GM23338 (cell line): ENCODE measurements around the gene C14orf93. TPM values are rescaled to one million over a fixed set of nuclear protein-coding genes. Genes with fewer than 3 reads are reported as not detected.

Experiments used
- ATAC-seq: fragments of 200-7000 bp; cut with Tn5 transposase; 3 replicates; pipeline ENCODE4 v1.9.1; 2020
- DNase-seq: peaks from one replicate; pipeline ENCODE4 v3.0.0-alpha.2; 2015; ENCODE audit warnings: low spot score
- H2AFZ ChIP-seq: fragments of 200-600 bp; sonication (generic); 2 replicates; pipeline ENCODE4 v1.8.0; 2016; ENCODE audit warnings: antibody characterized with exemption, mild to moderate bottlenecking, moderate library complexity
- H3F3A ChIP-seq: fragments of 200-600 bp; sonication (generic); replicated peaks from 2 replicates; pipeline ENCODE4 v1.8.0; 2017; ENCODE audit warnings: antibody characterized with exemption, mixed run types, low read depth
- H3K27ac ChIP-seq: fragments of 200-600 bp; sonication (generic); 2 replicates; pipeline ENCODE4 v1.6.1; 2016; ENCODE audit warnings: low read depth
- H3K27me3 ChIP-seq: fragments of 200-600 bp; sonication (generic); 2 replicates; pipeline ENCODE4 v1.8.0; 2016; ENCODE audit warnings: mild to moderate bottlenecking, mixed run types, moderate library complexity; ENCODE audit not compliant: insufficient read depth
- H3K36me3 ChIP-seq: fragments of 200-600 bp; sonication (generic); 2 replicates; pipeline ENCODE4 v1.8.0; 2016; ENCODE audit warnings: mild to moderate bottlenecking; ENCODE audit not compliant: insufficient read depth
- H3K4me1 ChIP-seq: fragments of 200-600 bp; sonication (generic); 2 replicates; pipeline ENCODE4 v1.8.0; 2016; ENCODE audit warnings: mild to moderate bottlenecking, moderate library complexity; ENCODE audit not compliant: insufficient read depth
- H3K4me2 ChIP-seq: fragments of 200-600 bp; sonication (generic); 2 replicates; pipeline ENCODE4 v1.7.1; 2017; ENCODE audit warnings: mixed run types
- H3K4me3 ChIP-seq: fragments of 200-600 bp; sonication (generic); 2 replicates; pipeline ENCODE4 v1.6.1; 2016; ENCODE audit warnings: mixed run types
- H3K79me2 ChIP-seq: fragments of 200-600 bp; sonication (generic); replicated peaks from 2 replicates; pipeline ENCODE4 v1.8.0; 2017; ENCODE audit warnings: mild to moderate bottlenecking; ENCODE audit not compliant: insufficient read depth
- H3K9me2 ChIP-seq: fragments of 200-600 bp; sonication (generic); 2 replicates; pipeline ENCODE4 v1.8.0; 2017; ENCODE audit not compliant: insufficient read depth
- H4K20me1 ChIP-seq: fragments of 200-600 bp; sonication (generic); replicated peaks from 2 replicates; pipeline ENCODE4 v1.8.0; 2017; ENCODE audit warnings: mild to moderate bottlenecking; ENCODE audit not compliant: insufficient read depth
- H3K27ac Mint-ChIP-seq: 2 replicates; pipeline ENCODE4 v1.8.0; 2020; ENCODE audit warnings: inconsistent platforms, mild to moderate bottlenecking, moderate library complexity, mixed read lengths
- H3K27me3 Mint-ChIP-seq: 3 replicates; pipeline ENCODE4 v1.8.0; 2022; ENCODE audit warnings: low read depth, mild to moderate bottlenecking, moderate library complexity, mixed read lengths, inconsistent platforms; ENCODE audit not compliant: insufficient read depth, poor library complexity
- H3K36me3 Mint-ChIP-seq: 3 replicates; pipeline ENCODE4 v1.8.0; 2021; ENCODE audit warnings: low read depth, mild to moderate bottlenecking, inconsistent platforms, moderate library complexity, mixed read lengths
- H3K4me1 Mint-ChIP-seq: 3 replicates; pipeline ENCODE4 v1.8.0; 2020; ENCODE audit warnings: mild to moderate bottlenecking, inconsistent platforms, mixed read lengths
- H3K4me3 Mint-ChIP-seq: 3 replicates; pipeline ENCODE4 v1.8.0; 2021; ENCODE audit warnings: moderate library complexity, mild to moderate bottlenecking, inconsistent platforms, mixed read lengths
- H3K9me3 Mint-ChIP-seq: 3 replicates; pipeline ENCODE4 v1.8.0; 2020; ENCODE audit warnings: moderate library complexity, mild to moderate bottlenecking, inconsistent platforms, mixed read lengths
- CREB1 ChIP-seq: fragments of 250-450 bp; sonication (Bioruptor Pico); IDR thresholded peaks from 2 replicates; pipeline ENCODE4 v1.5.0; 2020; ENCODE audit warnings: low read depth, mild to moderate bottlenecking, moderate library complexity
- EZH2phosphoT487 ChIP-seq: fragments of 200-600 bp; sonication (generic); IDR thresholded peaks from one replicate; pipeline ENCODE4 v1.8.1; 2018; ENCODE audit warnings: antibody characterized with exemption; ENCODE audit not compliant: unreplicated experiment
- JUNB ChIP-seq: IDR thresholded peaks from one replicate; pipeline ENCODE4 v1.6.1; 2016; ENCODE audit warnings: antibody characterized with exemption; ENCODE audit not compliant: unreplicated experiment
- POLR2AphosphoS5 ChIP-seq: IDR thresholded peaks from 2 replicates; pipeline ENCODE4 v1.6.1; 2016; ENCODE audit warnings: antibody characterized with exemption, low read depth
- STAT1 ChIP-seq: IDR thresholded peaks from one replicate; pipeline ENCODE4 v1.6.1; 2016; ENCODE audit warnings: antibody characterized with exemption; ENCODE audit not compliant: unreplicated experiment
- ZNF114 ChIP-seq: fragments of 250-450 bp; sonication (Bioruptor Pico); IDR thresholded peaks from 2 replicates; pipeline ENCODE4 v1.5.0; 2020; ENCODE audit warnings: mild to moderate bottlenecking, moderate library complexity
- ZNF331 ChIP-seq: fragments of 250-450 bp; sonication (Bioruptor Pico); IDR thresholded peaks from 2 replicates; pipeline ENCODE4 v1.5.0; 2020; ENCODE audit warnings: low read depth, mild to moderate bottlenecking, moderate library complexity
- polyA plus RNA-seq: library from polyadenylated mRNA; unstranded; fragments of >200 nt; fragmentation: Nextera tagmentation; extraction: Ambion mirVana; gene quantifications from 2 replicates; pipeline ENCODE4 v1.2.1, GENCODE V29; 2016
- total RNA-seq: library from RNA; depleted of rRNA; stranded (reverse); fragments of >200 nt; shearing (Covaris generic); gene quantifications from 2 replicates; pipeline ENCODE4 v1.2.3, GENCODE V29; 2014
- TF ChIP-seq, protein P1 (sequence below): fragments of 250-450 bp; sonication (Bioruptor Pico); IDR thresholded peaks from 2 replicates; pipeline ENCODE4 v1.5.0; 2020; ENCODE audit warnings: mild to moderate bottlenecking, moderate library complexity
- TF ChIP-seq, protein P2 (sequence below), 2 experiments: fragments of 200-600 bp in 1 of 2; sonication (generic) in 1 of 2; conservative IDR thresholded peaks; 2 replicates each; pipeline versions ENCODE4 v1.5.1 to v1.6.1; 2016 to 2017; ENCODE audit warnings: antibody characterized with exemption in 2 of 2, low read depth in 2 of 2, mild to moderate bottlenecking in 2 of 2, moderate library complexity in 1 of 2
- TF ChIP-seq, protein P3 (sequence below): IDR thresholded peaks from one replicate; pipeline ENCODE4 v1.6.1; 2018; ENCODE audit warnings: antibody characterized with exemption; ENCODE audit not compliant: unreplicated experiment
- TF ChIP-seq, protein P4 (sequence below): IDR thresholded peaks from 2 replicates; pipeline ENCODE4 v1.6.1; 2016; ENCODE audit warnings: antibody characterized with exemption

The C14orf93 gene
- total and polyA plus RNA-seq, 2 experiments from 2014 or later: 3.5 to 11.7 TPM

DNA sequence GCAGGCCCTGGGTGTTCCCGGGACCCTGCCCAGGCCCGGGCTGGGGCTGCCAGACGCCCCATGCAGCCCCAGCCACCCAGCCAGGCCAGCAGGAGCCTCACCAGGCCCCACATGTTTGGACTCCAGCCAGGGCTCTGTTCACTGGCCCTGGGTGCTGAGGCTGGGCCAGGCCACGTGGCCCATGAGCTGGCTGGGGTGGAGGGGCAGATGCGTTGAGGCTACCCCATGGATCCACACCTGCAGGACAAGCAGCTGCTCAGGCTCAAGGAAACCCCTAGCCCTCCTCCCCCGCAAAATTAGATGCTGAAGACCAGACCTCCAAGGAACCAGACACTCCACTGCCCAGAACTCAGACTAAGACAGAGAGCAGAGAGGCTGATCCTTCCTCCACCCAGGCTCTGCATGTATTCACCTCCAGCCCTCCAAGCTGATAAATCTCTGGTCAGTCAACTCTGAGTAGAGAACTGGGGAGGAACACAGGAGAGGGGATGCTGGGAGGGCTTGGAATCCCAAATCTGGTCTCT lies 45.7 kb upstream of the C14orf93 start:
- Histone ChIP-seq H3K4me1 (peaks cover 14% of the 10 kb centered on the region; the same call in 1 of the 2 replicates), H3K79me2 (no peaks in the 10 kb centered on the region), H3K4me3 (peak overlapping the region; percentile 86; the same call in 1 of the 2 replicates), H3K36me3 (peaks cover 6% of the 10 kb centered on the region), H3K27me3 (peaks cover 4% of the 10 kb centered on the region; the same call in 1 of the 2 replicates), H3K4me2 (peak overlapping the region; percentile 98), H3K27ac (no peak overlapping the region), H2AFZ (no peak overlapping the region), H3K9me2 (no peaks in the 10 kb centered on the region), H3F3A (peaks cover 17% of the 10 kb centered on the region), H4K20me1 (peaks cover 6% of the 10 kb centered on the region; the same call in 1 of the 2 replicates)
- H3K27me3 Mint-ChIP-seq: peaks cover 18% of the 10 kb centered on the region
- H3K4me3 Mint-ChIP-seq: peak overlapping the region; percentile 73
- H3K27ac Mint-ChIP-seq: no peak overlapping the region
- ATAC-seq (no peak), DNase-seq (no peak)
- no peaks in the 10 kb centered on the region for H3K9me3 Mint-ChIP-seq
- TF ChIP-seq, protein P1, sequence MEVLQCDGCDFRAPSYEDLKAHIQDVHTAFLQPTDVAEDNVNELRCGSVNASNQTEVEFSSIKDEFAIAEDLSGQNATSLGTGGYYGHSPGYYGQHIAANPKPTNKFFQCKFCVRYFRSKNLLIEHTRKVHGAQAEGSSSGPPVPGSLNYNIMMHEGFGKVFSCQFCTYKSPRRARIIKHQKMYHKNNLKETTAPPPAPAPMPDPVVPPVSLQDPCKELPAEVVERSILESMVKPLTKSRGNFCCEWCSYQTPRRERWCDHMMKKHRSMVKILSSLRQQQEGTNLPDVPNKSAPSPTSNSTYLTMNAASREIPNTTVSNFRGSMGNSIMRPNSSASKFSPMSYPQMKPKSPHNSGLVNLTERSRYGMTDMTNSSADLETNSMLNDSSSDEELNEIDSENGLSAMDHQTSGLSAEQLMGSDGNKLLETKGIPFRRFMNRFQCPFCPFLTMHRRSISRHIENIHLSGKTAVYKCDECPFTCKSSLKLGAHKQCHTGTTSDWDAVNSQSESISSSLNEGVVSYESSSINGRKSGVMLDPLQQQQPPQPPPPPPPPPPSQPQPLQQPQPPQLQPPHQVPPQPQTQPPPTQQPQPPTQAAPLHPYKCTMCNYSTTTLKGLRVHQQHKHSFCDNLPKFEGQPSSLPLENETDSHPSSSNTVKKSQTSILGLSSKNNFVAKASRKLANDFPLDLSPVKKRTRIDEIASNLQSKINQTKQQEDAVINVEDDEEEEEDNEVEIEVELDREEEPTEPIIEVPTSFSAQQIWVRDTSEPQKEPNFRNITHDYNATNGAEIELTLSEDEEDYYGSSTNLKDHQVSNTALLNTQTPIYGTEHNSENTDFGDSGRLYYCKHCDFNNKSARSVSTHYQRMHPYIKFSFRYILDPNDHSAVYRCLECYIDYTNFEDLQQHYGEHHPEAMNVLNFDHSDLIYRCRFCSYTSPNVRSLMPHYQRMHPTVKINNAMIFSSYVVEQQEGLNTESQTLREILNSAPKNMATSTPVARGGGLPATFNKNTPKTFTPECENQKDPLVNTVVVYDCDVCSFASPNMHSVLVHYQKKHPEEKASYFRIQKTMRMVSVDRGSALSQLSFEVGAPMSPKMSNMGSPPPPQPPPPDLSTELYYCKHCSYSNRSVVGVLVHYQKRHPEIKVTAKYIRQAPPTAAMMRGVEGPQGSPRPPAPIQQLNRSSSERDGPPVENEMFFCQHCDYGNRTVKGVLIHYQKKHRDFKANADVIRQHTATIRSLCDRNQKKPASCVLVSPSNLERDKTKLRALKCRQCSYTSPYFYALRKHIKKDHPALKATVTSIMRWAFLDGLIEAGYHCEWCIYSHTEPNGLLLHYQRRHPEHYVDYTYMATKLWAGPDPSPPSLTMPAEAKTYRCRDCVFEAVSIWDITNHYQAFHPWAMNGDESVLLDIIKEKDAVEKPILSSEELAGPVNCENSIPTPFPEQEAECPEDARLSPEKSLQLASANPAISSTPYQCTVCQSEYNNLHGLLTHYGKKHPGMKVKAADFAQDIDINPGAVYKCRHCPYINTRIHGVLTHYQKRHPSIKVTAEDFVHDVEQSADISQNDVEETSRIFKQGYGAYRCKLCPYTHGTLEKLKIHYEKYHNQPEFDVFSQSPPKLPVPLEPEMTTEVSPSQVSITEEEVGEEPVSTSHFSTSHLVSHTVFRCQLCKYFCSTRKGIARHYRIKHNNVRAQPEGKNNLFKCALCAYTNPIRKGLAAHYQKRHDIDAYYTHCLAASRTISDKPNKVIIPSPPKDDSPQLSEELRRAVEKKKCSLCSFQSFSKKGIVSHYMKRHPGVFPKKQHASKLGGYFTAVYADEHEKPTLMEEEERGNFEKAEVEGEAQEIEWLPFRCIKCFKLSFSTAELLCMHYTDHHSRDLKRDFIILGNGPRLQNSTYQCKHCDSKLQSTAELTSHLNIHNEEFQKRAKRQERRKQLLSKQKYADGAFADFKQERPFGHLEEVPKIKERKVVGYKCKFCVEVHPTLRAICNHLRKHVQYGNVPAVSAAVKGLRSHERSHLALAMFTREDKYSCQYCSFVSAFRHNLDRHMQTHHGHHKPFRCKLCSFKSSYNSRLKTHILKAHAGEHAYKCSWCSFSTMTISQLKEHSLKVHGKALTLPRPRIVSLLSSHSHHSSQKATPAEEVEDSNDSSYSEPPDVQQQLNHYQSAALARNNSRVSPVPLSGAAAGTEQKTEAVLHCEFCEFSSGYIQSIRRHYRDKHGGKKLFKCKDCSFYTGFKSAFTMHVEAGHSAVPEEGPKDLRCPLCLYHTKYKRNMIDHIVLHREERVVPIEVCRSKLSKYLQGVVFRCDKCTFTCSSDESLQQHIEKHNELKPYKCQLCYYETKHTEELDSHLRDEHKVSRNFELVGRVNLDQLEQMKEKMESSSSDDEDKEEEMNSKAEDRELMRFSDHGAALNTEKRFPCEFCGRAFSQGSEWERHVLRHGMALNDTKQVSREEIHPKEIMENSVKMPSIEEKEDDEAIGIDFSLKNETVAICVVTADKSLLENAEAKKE (CRISPR knock-in tag): no peak
- TF ChIP-seq ZNF114 (CRISPR knock-in tag): no peak
- TF ChIP-seq STAT1: no peak
- TF ChIP-seq JUNB: no peak
- TF ChIP-seq, protein P2, sequence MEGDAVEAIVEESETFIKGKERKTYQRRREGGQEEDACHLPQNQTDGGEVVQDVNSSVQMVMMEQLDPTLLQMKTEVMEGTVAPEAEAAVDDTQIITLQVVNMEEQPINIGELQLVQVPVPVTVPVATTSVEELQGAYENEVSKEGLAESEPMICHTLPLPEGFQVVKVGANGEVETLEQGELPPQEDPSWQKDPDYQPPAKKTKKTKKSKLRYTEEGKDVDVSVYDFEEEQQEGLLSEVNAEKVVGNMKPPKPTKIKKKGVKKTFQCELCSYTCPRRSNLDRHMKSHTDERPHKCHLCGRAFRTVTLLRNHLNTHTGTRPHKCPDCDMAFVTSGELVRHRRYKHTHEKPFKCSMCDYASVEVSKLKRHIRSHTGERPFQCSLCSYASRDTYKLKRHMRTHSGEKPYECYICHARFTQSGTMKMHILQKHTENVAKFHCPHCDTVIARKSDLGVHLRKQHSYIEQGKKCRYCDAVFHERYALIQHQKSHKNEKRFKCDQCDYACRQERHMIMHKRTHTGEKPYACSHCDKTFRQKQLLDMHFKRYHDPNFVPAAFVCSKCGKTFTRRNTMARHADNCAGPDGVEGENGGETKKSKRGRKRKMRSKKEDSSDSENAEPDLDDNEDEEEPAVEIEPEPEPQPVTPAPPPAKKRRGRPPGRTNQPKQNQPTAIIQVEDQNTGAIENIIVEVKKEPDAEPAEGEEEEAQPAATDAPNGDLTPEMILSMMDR (conservative IDR thresholded peaks at IDR 0.05; ENCODE audit: low read depth in 2 of 2): no peak
- no peak for TF ChIP-seq POLR2AphosphoS5
- no peak for TF ChIP-seq EZH2phosphoT487
- TF ChIP-seq CREB1 (CRISPR knock-in tag): no peak
- TF ChIP-seq, protein P3, sequence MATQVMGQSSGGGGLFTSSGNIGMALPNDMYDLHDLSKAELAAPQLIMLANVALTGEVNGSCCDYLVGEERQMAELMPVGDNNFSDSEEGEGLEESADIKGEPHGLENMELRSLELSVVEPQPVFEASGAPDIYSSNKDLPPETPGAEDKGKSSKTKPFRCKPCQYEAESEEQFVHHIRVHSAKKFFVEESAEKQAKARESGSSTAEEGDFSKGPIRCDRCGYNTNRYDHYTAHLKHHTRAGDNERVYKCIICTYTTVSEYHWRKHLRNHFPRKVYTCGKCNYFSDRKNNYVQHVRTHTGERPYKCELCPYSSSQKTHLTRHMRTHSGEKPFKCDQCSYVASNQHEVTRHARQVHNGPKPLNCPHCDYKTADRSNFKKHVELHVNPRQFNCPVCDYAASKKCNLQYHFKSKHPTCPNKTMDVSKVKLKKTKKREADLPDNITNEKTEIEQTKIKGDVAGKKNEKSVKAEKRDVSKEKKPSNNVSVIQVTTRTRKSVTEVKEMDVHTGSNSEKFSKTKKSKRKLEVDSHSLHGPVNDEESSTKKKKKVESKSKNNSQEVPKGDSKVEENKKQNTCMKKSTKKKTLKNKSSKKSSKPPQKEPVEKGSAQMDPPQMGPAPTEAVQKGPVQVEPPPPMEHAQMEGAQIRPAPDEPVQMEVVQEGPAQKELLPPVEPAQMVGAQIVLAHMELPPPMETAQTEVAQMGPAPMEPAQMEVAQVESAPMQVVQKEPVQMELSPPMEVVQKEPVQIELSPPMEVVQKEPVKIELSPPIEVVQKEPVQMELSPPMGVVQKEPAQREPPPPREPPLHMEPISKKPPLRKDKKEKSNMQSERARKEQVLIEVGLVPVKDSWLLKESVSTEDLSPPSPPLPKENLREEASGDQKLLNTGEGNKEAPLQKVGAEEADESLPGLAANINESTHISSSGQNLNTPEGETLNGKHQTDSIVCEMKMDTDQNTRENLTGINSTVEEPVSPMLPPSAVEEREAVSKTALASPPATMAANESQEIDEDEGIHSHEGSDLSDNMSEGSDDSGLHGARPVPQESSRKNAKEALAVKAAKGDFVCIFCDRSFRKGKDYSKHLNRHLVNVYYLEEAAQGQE: no peak
- no peak for TF ChIP-seq ZNF331 (CRISPR knock-in tag)
- TF ChIP-seq, protein P4, sequence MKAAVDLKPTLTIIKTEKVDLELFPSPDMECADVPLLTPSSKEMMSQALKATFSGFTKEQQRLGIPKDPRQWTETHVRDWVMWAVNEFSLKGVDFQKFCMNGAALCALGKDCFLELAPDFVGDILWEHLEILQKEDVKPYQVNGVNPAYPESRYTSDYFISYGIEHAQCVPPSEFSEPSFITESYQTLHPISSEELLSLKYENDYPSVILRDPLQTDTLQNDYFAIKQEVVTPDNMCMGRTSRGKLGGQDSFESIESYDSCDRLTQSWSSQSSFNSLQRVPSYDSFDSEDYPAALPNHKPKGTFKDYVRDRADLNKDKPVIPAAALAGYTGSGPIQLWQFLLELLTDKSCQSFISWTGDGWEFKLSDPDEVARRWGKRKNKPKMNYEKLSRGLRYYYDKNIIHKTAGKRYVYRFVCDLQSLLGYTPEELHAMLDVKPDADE: no peak
- H3K4me1 Mint-ChIP-seq: peaks cover 15% of the 10 kb centered on the region
- H3K36me3 Mint-ChIP-seq: peaks cover 35% of the 10 kb centered on the region
